HFF-Myc (cell line): ENCODE measurements around the gene ASB7.

Experiments
- DNase-seq: peaks from one replicate; pipeline ENCODE4 v3.0.0-alpha.2; 2011; ENCODE audit warnings: low read depth; ENCODE audit errors: extremely low read depth
- H3K4me3 ChIP-seq: replicated peaks from 2 replicates; pipeline ENCODE4 v1.5.1; 2011; ENCODE audit warnings: low read depth, mild to moderate bottlenecking, control low read depth, low read length
- TF ChIP-seq, protein P1 (sequence below): IDR thresholded peaks from 2 replicates; pipeline ENCODE4 v1.5.1; 2012; ENCODE audit warnings: mild to moderate bottlenecking, low read depth, low read length, control low read depth; ENCODE audit errors: missing control alignments

ASB7 gene

DNA sequence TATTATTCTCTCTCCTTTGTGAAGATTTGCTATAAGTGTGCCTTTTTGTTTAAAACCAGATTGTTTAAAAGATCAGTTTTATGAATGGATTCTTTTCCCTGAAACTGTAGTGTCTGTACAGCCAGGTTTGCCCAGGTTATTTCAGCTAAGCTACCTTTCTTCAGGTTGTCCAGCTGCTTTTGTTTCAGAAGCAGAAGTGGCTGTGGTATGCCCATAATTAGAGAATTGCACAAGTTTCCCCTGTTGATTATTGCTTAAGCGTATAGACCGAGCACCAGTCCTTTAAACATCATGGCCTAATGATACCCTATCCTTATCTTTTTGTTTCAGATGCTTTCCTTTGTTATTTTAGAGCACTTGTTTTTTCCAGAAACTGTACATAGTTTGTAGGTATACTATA is 10.2 kb downstream of the ASB7 start:
- H3K4me3 ChIP-seq: no peak overlapping the region
- no peak for DNase-seq
- TF ChIP-seq, protein P1, sequence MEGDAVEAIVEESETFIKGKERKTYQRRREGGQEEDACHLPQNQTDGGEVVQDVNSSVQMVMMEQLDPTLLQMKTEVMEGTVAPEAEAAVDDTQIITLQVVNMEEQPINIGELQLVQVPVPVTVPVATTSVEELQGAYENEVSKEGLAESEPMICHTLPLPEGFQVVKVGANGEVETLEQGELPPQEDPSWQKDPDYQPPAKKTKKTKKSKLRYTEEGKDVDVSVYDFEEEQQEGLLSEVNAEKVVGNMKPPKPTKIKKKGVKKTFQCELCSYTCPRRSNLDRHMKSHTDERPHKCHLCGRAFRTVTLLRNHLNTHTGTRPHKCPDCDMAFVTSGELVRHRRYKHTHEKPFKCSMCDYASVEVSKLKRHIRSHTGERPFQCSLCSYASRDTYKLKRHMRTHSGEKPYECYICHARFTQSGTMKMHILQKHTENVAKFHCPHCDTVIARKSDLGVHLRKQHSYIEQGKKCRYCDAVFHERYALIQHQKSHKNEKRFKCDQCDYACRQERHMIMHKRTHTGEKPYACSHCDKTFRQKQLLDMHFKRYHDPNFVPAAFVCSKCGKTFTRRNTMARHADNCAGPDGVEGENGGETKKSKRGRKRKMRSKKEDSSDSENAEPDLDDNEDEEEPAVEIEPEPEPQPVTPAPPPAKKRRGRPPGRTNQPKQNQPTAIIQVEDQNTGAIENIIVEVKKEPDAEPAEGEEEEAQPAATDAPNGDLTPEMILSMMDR: no peak

DNA sequence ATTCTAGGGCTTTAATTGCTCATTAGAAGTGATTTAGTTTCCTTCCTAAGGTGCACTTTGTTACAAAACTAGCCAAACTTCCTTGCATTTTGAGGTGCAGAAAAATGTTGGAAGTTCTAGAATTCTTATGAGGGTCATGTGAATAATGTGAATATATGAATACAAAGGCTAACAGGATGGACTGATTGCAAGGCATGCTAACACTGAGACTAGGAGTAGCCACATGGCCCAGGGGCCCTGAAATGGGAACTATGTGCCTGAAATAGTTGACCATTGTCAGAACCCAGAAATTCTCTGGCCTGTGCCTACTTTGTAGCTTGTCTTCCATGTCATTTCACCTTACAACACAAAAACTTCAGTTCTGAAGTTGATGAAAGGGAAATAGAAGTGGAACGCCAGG is 10.8 kb downstream of the ASB7 start:
- H3K4me3 ChIP-seq: no peak overlapping the region

DNA sequence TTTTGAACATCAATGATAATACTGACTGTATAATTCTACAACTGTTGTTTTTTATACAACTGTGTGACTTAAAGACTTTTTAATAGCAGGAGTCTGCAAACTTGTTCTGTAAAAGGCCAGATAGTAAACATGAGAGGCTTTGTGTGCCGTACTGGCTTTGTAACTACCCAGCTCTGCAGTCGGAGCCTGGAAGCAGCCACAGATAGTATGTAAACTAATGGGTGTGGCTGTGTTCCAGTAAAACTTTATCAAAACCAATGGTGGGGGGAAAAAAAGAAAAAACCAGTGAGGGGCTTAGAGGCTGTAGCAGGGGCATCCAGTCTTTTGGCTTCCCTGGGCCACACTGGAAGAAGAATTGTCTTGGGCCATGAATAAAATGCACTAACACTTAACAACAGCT is 11.9 kb downstream of the ASB7 start:
- DNase-seq: no peak
- TF ChIP-seq, protein P1: no peak
- no peak overlapping the region for H3K4me3 ChIP-seq

More for the DNA sequence above, 10.8 kb downstream of the ASB7 start:
- DNase-seq: no peak
- TF ChIP-seq, protein P1: no peak

DNA sequence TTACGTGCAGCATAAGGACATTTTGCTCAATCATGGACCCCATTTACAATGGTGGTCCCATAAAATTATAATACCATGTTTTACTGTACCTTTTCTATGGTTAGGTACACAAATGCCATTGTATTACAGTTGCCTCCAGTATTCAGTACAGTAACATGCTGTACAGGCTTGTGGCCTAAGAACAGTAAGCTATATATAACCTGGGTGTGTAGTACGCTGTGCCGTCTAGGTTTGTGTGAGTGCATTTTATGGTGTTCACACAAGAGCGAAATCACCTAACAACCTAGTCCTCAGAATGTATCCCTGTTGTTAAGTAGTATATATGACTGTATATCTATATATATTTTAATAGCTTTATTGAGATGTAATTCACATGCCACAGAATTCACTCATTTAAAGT is 12.5 kb downstream of the ASB7 start:
- DNase-seq: no peak
- TF ChIP-seq, protein P1: no peak
- no peak overlapping the region for H3K4me3 ChIP-seq

GRCh38 chr15:100615801-100616200 is 13.4 kb downstream of the ASB7 start:
- DNase-seq: no peak
- TF ChIP-seq, protein P1: no peak
- H3K4me3 ChIP-seq: no peak overlapping the region

DNA sequence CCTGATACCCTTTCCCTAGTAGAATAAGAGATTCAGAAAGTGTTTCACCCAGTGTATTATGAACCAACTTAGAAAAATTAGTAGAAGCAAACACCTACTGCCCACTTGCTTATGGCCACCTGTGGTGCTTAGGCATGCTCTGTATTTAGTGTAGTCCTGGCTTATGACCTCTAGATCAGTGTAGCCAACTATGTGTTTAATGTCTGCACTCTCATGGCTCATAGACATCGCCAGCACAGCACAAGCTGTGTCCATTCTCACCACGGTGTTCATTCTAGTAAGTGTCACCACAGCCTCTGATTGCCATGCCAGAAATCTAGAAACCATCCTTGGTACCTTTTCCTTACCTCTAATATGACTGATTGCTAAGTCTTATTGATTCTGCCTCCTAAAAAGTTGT is 14.3 kb downstream of the ASB7 start:
- no peak for DNase-seq
- H3K4me3 ChIP-seq: no peak overlapping the region
- TF ChIP-seq, protein P1: no peak

- DNase-seq: no peak
Measured at GRCh38 chr15:100623301-100623700, 20.9 kb downstream of the ASB7 start.

More at GRCh38 chr15:100623301-100623700, 20.9 kb downstream of the ASB7 start:
- TF ChIP-seq, protein P1: no peak
- no peak overlapping the region for H3K4me3 ChIP-seq
